HG03060 (cell line): ENCODE results near the gene CTXN3.
"Not testable (repeated sequence)": the region's sequence is repeated elsewhere in the genome, so short reads cannot be mapped to it uniquely, and the experiment has no call there.

Experiments
- ATAC-seq: cut with Tn5 transposase; IDR thresholded peaks from one replicate; pipeline ENCODE4 v1.9.1; 2021; ENCODE audit warnings: low read depth, moderate number of reproducible peaks; ENCODE audit not compliant: unreplicated experiment

Gene CTXN3

DNA sequence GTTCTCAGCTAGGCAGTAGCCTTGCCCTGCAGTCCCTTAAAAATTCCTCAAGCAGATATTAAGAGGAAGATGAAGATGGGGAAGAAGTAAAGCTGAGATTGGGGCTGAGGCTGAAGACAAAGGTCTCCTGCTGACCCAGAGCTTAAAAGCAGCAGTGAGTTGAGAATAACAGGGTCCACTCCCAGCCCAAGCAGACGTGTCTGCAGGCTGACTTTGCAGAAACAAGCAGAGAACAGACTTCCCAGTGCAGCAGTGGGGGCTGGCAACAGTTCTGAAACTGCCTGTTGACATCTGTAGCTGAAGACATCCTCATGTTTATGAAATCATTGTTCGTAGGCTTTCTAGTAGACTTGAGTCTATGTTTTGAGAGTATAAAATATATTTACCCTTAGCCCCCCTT, 1.1 kb downstream of the CTXN3 start:
- no peak for ATAC-seq

DNA sequence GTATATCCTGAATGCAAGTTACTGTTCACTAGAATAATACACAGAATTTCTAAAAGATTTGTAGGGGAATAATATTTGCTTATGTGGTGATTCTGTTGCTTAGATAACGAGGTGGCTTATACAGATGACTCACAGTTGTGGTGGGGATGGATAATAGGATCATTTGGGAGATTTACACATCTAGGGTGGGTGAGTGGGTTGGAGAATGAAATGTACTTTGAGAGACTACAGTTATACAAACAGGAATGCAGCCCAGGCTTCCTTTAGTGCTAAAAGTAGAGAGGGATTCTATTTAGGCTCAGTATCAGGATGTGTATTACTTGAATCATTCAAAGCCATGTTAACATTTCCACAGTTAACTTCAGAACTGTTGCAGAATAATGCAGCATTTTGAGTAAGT, 1.8 kb downstream of the CTXN3 start:
- no peak for ATAC-seq

DNA sequence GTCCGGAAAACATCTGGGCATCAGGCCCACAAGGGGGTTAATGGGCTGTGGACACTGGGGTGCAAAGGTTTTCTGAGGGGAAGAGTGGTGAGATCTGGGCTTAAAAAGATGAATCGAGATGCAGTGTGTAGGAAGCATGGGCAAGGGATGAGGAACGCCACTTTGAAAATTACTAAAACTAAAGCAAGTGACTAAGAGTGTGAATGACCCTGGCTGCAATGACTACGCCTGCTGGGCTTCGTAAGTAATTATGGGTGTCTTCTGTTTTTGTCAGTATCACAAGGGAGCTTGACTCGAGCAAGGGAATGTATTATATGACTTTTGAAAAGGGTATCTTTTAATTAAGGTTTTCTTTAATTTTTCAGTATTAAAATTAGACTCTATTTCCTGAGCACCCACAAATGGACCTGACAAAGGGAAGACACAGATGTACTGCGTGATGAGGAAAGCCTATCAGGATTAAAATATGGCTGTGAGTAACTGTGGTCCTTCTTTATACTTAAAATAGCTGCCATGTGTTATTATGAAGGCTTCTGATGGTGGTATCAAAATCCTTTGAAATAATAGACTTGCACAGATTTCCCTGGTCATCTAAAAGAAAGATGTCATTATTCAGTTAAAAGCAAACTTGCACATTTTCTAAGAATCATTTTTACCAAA, 4.2 kb downstream of the CTXN3 start:
- no peak for ATAC-seq

DNA sequence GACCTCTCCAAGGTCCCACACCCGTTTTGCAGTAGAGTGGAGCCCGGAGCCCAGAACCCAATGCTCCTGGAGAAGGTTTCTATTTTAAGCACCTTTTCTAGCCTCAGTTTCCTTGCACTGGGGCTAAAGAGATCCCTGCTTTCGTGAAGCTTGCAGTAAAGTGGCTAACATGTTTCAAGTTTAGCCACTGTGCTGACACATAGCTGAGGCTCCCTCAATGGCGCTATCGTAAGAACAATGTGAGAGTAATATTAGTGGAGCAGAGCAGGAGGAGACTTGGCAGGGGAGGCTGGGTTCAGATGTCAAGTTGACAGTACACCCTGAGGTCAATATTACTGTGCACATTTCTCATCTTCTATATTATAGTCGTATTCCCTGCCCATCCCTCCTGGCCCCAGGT, 7.9 kb downstream of the CTXN3 start:
- no peak for ATAC-seq

DNA sequence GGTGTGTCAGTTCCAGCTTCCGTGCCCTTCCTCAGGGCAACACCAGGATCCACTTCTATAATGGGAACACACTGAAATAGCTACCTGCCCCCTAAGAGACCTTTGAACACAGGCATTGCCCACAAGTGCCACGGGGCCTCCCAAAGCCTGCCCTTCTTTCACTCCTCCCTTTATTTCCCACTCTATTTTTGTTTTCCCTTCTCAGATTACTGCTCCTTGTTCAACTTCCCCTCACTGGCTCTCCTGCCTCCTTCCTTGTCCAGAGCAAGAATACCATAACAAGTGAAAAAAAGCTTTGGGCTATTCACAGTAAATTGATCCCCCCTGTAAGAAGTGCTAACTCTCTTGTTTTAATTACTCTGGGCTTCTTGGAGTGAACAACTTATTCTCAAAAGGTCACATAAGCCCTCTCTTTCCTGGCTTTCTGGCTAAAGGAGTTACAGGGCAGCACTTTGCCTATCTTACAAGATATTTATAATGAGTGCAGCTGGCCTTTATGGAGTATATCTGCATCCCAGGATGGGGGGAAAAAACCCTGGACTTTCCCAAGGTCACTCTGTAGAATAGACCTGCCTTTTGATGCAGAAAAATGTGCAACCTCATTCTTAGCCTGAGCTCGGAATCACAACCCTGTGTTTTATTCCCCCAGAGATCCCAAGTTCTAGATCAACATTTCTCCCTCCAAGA, 11.3 kb downstream of the CTXN3 start:
- ATAC-seq, result no peak

DNA sequence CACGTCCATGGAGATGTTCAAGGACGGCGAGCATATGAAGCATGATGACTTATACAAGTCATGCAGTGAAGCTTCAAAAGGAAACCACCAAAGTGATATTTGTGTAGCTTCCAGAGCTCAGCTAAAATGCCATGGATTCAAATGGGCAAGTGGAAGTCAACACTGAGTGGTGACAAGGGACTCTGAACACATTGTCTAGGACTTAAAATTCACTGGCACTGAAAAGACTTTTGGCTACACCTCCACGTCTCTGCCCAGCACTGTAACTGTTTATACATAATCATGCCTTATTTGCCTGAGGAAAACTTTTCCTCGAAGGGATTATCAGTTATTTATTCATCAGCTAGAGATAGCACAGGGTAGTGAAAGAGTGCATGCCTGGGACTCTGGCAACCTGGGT, 15.2 kb downstream of the CTXN3 start:
- no peak for ATAC-seq

DNA sequence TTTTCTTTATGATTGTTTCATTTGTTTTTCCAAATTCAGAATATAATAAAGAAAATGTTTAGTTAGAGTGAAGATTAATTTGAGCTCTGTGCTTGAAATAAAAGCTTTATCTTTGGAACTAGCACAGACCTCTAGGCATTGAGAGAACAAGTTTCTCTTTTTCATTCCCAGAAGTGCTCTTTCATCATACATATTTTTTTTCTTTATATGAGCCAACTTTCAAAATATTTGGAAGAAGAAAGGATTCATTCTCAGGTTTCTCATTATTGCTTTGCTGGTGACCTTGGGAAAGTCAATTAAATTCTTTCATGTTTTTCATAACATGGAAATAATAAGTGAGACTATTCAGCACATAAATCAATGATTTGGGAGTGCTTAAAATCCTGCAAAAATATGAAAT, 16.8 kb downstream of the CTXN3 start:
- ATAC-seq, result no peak

DNA sequence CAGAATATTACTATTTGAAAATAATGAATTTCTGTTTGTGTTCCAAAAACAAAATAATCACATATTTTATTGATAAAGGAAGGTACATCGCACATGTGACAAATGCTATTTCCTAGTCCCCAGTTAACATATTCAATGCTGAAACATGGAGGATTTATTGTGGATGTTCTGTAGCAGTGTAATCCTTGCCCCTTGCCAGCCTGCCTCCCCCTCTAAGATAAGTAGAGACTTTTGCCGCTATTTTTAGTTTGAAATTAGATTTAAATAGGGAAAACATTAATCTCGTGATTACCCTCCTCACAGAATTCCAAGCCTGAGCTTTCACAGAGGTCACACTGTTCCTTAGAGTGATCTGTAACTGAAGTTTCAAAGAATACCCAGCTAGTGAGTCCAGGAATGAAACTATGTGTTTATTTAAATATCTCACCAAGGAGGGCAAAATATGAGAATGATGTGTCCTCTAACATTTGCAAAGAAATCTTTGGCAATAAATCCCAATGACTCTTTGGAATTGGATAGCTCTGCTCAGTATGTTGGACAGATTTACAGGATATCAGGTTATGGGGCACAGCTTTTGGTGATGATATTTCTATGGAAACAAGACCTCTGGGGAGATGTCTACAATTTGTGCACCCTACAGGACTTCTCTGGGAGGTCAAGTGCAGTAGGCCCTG, 17.3 kb downstream of the CTXN3 start:
- no peak for ATAC-seq

DNA sequence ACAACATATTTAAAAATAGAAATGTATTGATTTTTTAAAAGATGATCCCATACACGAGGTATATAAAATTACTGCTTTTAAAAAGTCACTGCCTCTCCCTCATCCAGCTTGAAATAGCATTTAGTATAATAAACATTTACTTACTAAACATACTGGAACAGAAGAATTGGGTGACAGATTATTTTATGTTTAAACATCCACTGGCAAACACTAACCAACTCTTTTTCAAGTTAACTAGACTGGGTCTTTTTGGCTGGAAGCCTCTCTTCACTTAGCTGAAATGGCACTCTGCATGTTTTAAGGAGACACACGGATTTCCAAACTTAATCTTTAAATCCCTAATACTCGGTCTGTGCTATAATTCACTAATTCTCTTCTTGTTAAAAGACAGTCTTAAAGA, 19.0 kb downstream of the CTXN3 start:
- ATAC-seq, result no peak

DNA sequence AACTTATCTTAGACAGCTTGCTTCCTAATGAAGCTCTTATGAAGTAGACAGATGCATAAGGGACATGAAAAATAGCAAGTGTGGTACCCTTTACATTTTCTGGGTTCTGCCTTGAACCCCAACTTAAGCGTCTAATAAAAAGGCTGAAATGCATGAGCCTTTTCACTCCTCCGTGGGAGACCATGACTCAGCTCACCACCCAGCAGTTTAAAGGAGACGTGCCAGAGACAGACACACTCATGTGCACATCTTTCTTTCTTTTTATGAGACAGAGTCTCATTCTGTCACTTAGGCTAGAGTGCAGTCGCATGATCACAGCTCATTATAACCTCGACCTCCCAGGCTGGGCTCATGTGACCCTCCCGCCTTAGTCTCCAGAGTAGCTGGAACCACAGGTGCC, 22.3 kb downstream of the CTXN3 start:
- no peak for ATAC-seq

DNA sequence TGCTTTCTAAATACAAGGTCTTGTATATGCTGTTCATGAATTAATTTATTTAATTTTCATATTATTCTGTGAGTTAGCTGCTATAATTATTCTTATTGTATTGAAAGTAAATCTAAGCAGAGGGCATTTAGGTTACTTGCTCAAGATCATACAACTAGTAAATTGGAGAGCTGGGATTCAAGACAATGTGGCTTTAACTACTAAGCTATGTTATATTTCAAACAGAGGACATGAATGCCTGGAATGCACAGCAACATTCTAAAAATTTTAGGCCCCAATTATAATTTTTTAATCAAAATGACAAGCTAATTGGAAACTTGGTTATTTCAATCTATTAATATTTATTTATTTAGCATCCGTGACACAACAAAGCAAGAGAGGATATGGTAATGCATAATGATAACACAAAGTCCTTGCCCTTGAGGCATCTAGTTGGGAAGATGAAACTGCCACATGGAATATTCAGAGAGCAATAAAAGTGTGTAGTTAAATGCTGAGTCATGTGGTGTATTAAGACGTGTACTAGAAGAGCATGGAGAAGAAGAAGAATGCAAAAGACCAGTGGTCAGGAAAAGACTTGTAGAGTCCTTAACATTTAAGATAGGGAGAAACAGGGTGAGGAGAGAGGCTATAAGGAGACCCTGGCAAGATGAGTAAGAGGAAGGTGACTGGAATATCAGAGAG, 24.4 kb downstream of the CTXN3 start:
- ATAC-seq, result no peak

DNA sequence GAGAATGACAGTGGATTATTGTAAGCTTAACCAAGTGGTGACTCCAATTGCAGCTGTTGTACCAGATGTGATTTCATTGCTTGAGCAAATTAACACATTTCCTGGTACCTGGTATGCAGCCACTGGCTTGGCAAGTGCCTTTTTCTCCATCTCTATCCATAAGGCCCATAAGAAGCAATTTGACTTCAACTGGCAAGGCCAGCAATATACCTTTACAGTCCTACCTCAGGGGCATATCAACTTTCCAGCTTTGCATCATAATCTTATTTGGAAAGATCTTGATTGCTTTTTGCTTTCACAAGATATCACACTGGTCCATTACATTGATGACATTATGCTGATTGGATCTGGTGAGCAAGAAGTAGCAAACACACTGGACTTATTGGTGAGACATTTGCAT, 28.1 kb downstream of the CTXN3 start:
- not testable (repeated sequence) for ATAC-seq

DNA sequence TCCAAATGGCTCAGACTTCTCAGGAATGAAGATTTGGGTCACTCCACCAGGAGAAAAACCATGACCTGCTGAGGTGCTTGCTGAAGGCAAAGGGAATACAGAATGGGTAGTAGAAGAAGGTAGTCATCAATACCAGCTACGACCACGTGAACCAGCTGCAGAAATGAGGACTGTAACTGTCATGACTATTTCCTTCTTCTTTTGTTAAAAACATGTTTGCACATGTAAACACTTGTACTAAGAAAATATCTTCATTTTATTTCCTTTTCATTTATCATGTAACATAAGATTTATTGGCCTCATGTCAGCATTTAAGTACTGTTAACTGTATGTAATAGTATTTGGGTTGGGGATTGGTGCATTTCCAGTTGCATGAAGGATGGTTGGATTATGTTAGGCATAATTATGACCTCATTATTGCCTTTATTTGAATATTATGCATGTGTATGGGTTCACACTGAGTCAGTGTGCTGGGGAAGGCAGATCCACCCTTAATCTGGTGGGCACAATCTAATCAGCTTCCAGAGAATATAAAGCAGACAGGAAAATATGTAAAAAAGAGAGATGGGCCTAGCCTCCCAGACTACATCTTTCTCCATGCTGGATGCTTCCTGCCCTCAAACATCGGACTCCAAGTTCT, 30.9 kb downstream of the CTXN3 start:
- ATAC-seq, result not testable (repeated sequence)

DNA sequence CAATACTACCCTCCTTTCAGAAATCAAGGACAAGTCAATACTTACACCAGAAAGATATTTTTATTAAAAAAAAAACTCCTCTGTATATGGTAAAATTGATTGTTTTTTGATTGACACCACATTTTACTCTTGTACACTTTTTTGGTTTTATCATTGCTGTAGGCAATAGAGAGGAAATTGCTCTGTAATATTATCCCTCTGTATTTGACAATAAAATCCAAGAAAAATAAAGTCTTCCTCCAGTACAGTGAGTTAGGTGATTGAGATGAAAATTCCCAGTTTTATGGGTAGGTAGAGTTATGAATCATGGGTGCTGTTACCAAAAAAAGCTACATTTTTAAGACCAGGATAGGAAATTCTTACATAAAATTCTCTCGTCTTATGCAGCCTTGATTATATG, 31.7 kb downstream of the CTXN3 start:
- no peak for ATAC-seq

DNA sequence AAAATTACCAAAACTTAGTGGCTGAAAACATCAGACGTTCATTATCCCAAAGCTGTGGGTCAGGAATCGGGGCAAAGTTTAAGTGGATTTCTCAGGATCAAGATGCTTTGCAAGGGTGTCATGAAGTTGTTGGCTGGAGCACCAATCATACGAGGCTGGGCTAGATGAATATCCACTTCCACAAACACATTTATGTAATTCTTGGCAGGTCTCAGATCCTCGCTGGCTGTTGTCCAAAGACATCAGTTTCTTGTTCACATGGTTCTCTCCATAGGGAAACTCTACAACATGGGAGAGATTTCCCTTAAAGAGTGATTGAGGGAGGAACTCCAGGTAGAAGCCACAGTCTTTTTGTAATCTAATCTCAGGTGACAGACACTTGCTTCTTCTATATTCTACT, 34.1 kb downstream of the CTXN3 start:
- no peak for ATAC-seq

DNA sequence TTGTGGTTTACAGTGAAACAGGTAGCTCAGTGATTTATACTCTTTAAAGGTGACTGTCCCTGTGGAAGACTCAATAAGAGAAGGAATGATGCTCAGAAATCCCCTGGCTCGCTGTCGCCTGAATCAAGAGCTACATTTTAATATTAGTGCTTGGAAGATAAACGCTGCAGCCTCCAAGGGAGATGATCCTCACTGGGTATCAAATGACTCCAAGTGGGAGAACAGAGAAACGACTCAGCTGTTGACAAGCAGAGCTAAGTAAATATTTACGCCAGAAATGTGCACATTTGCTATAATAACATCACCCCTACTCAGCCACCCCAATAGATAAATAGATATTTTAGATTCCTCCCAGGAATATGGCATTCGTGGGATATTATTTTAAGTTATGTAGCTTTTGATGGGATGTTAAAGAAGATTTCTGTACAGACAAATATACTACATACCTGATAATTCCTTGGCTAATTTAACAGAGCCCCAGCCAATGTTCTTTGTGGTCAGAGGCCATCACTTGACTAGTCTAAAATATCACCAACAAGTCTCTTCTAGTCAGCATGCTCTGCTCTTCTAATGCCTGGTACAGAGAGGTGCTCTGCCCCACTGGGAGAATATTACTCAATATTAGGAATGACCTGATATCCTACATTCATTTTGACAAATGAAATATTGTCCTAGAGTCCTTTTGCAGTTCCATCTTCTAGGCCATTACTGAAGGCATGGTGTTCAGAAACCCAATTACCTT, 36.0 kb downstream of the CTXN3 start:
- no peak for ATAC-seq

DNA sequence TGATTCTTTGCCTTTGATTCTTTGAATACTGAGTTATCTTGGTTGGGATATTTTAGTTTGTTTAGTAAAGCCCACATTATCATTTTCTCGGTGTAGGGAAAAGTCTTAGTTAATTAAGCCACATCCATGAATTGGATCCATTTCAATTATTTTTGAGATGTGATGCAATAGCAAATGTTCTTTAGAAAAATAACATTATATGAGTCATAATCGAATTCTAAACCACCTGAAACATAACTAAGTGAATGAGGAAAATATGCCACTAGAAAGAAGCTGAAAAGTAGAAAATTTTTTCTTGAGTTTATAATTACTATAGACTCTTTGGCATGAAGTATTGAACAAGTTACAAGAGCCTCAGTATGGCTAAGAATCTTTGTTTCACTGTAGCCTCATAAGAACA, 36.8 kb downstream of the CTXN3 start:
- ATAC-seq, result no peak

DNA sequence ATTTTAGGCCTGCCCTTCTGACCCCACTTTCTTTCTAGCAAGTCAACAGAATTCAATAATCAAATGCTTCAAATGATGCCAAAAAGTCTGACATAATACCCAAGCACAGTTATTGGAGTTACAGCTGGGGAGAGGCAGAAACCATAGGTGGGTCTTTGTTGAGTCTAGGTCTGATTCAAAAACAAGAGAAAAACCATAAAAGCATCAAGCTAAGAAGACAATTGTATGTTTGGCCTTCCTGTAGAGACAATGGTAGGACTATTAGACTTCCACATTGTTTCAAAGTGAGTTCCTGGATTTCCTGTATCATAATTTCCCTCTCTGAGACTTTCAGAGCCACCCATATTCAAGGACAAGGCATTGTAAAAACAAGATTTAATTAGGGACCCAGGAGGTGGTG, 37.5 kb downstream of the CTXN3 start:
- no peak for ATAC-seq

DNA sequence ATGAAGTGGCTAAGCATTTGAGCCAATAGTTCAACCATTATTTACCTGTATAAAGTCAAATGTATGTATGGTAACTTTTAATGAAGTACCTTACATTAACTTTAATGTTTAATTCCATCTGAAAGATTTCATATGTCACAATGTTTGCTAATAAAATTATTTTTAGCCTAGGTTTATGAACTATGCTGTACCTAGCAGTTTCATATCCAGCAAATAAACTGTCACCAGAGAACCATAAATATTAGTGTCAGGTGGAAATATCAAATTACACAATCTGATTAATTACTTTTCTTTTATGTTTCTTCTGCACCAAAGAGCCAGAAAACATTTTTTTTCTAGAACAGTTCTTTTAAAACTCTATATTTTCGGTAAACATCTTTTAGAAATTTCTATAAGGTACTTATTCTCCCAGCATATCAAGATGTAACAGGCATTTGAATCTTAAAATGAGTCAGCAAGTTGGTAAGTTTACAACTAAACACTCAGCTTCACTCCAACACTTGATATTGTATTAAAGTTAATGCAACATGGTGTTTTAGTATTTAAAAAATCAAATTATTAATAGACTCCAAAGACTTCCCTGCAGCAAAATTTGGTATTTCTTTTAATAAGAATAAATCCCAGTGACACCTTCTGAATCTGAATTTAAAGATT, 45.8 kb downstream of the CTXN3 start:
- no peak for ATAC-seq

DNA sequence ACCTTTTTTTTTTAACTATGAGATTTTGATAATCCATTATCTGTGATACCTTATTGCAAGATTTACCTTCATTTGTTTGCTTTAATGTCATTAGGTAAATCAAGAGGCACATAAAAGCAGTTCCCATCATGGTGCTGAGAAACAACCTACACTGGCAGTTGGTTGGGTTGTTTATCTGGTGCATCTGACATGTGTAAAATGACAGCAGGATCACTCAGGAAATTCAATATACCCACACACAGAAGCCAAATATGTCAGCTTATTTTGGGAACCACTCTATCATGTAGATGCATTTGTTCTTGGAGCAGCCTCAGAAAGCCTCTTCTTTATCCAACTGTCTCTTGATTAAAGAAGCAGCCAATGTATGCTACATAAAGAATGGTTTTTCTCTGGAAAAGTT, 46.5 kb downstream of the CTXN3 start:
- ATAC-seq, result no peak
